Endothelial cell (in vitro differentiated cells): ENCODE measurements around the gene PTPRT. TPM values are rescaled to one million over a fixed set of nuclear protein-coding genes. Genes with fewer than 3 reads are reported as not detected.
A peak's percentile ranks its signal among the peaks of the same experiment; 100 is the strongest.
"Not testable (repeated sequence)": the region's sequence is repeated elsewhere in the genome, so short reads cannot be mapped to it uniquely, and the experiment has no call there.

Experiments
- DNase-seq: peaks from one replicate; pipeline ENCODE4 v3.0.0; 2021; ENCODE audit warnings: low spot score
- H3K27ac Mint-ChIP-seq: one replicate; pipeline ENCODE4 v1.8.0; 2021; ENCODE audit warnings: mixed read lengths, inconsistent platforms; ENCODE audit not compliant: unreplicated experiment
- H3K27me3 Mint-ChIP-seq: one replicate; pipeline ENCODE4 v1.8.0; 2021; ENCODE audit warnings: mild to moderate bottlenecking, moderate library complexity, mixed read lengths, inconsistent platforms; ENCODE audit not compliant: unreplicated experiment
- H3K36me3 Mint-ChIP-seq: one replicate; pipeline ENCODE4 v1.8.0; 2021; ENCODE audit warnings: mild to moderate bottlenecking, low read depth, mixed read lengths, inconsistent platforms; ENCODE audit not compliant: unreplicated experiment
- H3K4me1 Mint-ChIP-seq: one replicate; pipeline ENCODE4 v1.8.0; 2021; ENCODE audit warnings: mild to moderate bottlenecking, mixed read lengths, inconsistent platforms; ENCODE audit not compliant: unreplicated experiment
- H3K4me3 Mint-ChIP-seq: one replicate; pipeline ENCODE4 v1.8.0; 2021; ENCODE audit warnings: mild to moderate bottlenecking, mixed read lengths, inconsistent platforms; ENCODE audit not compliant: unreplicated experiment
- H3K9me3 Mint-ChIP-seq: one replicate; pipeline ENCODE4 v1.8.0; 2021; ENCODE audit warnings: mixed read lengths, inconsistent platforms; ENCODE audit not compliant: unreplicated experiment
- total RNA-seq: library from RNA; stranded (reverse); fragmentation: NEBNext Ultra II Directional; extraction: Animal tissue kit (Norgen Biotek cat#: 25700); gene quantifications from one replicate; pipeline ENCODE4 v1.2.1, GENCODE V29; 2021; ENCODE audit not compliant: unreplicated experiment
- TF ChIP-seq, protein P1 (sequence below): fragments of 200-600 bp; sonication (generic); IDR thresholded peaks from one replicate; pipeline ENCODE4 v1.5.0; 2021; ENCODE audit warnings: antibody characterized with exemption; ENCODE audit not compliant: unreplicated experiment

PTPRT gene
- total RNA-seq, 1 donor from 2014 or later, result 0.10 TPM

GRCh38 chr20:42254673-42255072 is 935.0 kb downstream of the PTPRT start:
- TF ChIP-seq, protein P1, sequence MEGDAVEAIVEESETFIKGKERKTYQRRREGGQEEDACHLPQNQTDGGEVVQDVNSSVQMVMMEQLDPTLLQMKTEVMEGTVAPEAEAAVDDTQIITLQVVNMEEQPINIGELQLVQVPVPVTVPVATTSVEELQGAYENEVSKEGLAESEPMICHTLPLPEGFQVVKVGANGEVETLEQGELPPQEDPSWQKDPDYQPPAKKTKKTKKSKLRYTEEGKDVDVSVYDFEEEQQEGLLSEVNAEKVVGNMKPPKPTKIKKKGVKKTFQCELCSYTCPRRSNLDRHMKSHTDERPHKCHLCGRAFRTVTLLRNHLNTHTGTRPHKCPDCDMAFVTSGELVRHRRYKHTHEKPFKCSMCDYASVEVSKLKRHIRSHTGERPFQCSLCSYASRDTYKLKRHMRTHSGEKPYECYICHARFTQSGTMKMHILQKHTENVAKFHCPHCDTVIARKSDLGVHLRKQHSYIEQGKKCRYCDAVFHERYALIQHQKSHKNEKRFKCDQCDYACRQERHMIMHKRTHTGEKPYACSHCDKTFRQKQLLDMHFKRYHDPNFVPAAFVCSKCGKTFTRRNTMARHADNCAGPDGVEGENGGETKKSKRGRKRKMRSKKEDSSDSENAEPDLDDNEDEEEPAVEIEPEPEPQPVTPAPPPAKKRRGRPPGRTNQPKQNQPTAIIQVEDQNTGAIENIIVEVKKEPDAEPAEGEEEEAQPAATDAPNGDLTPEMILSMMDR, result no peak
- H3K36me3 Mint-ChIP-seq, result peaks cover 8% of the 10 kb centered on the region
- no peaks in the 10 kb centered on the region for H3K4me1 Mint-ChIP-seq
- H3K27ac Mint-ChIP-seq, result no peak overlapping the region
- peaks cover 3% of the 10 kb centered on the region for H3K27me3 Mint-ChIP-seq
- H3K9me3 Mint-ChIP-seq, result peaks cover 35% of the 10 kb centered on the region
- H3K4me3 Mint-ChIP-seq, result no peak overlapping the region
- no peak for DNase-seq

GRCh38 chr20:42252116-42252515 is 937.6 kb downstream of the PTPRT start:
- Mint-ChIP-seq H3K4me3 (no peak overlapping the region), H3K9me3 (peaks cover 38% of the 10 kb centered on the region), H3K4me1 (no peaks in the 10 kb centered on the region), H3K27me3 (peaks cover 3% of the 10 kb centered on the region), H3K36me3 (peaks cover 12% of the 10 kb centered on the region), H3K27ac (no peak overlapping the region)
- TF ChIP-seq, protein P1, result no peak
- no peak for DNase-seq

- H3K4me3 Mint-ChIP-seq, result peak overlapping the region; percentile 31
- peaks cover 8% of the 10 kb centered on the region for H3K36me3 Mint-ChIP-seq
- peaks cover 65% of the 10 kb centered on the region for H3K9me3 Mint-ChIP-seq
- TF ChIP-seq, protein P1, result no peak
- peaks cover 4% of the 10 kb centered on the region for H3K27me3 Mint-ChIP-seq
- no peaks in the 10 kb centered on the region for H3K4me1 Mint-ChIP-seq
- DNase-seq, result no peak
- no peak overlapping the region for H3K27ac Mint-ChIP-seq
Measured at GRCh38 chr20:42218621-42219374, 970.9 kb downstream of the PTPRT start.

DNA sequence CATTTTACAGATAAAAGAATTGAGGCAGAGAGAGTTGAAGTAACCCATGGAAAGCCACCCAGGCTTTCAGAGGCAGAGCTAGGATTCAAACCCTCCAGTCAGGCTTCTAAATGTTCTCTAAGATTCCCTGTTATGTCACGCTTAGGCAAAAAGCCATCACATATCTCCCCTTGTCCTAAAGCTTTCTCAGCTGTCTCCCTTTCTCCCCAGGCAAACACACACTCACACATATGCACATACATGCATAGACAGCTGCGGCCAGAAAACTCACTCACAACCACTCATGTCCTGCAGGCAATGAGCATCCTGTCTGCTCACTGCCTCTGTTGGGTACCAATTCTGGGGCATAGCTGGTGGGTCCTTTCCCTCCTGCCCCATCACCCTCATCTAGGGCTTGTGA is 975.6 kb downstream of the PTPRT start:
- Mint-ChIP-seq H3K4me1 (no peaks in the 10 kb centered on the region), H3K27me3 (peaks cover 5% of the 10 kb centered on the region), H3K4me3 (no peak overlapping the region), H3K9me3 (peaks cover 41% of the 10 kb centered on the region), H3K27ac (no peak overlapping the region), H3K36me3 (peaks cover 8% of the 10 kb centered on the region)
- TF ChIP-seq, protein P1, result no peak
- no peak for DNase-seq

- Mint-ChIP-seq H3K27me3 (peaks cover 5% of the 10 kb centered on the region), H3K4me1 (no peaks in the 10 kb centered on the region), H3K4me3 (no peak overlapping the region), H3K9me3 (peaks cover 26% of the 10 kb centered on the region), H3K36me3 (peaks cover 8% of the 10 kb centered on the region), H3K27ac (no peak overlapping the region)
- TF ChIP-seq, protein P1, result no peak
- no peak for DNase-seq
Measured at GRCh38 chr20:42212391-42212790, 977.3 kb downstream of the PTPRT start.

GRCh38 chr20:42206557-42206956 is 983.1 kb downstream of the PTPRT start:
- H3K4me3 Mint-ChIP-seq, H3K27me3 Mint-ChIP-seq, H3K27ac Mint-ChIP-seq, H3K4me1 Mint-ChIP-seq, DNase-seq, H3K36me3 Mint-ChIP-seq: not testable (repeated sequence)
- H3K9me3 Mint-ChIP-seq, result peaks cover 18% of the 10 kb centered on the region
